ENCODE measurements around the gene FBXO11. TPM values are rescaled to one million over a fixed set of nuclear protein-coding genes. Genes with fewer than 3 reads are reported as not detected.

FBXO11 gene
- total RNA-seq, 4 donors from 2014 or later = 43.0 to 77.2 (median 51.3) TPM

DNA sequence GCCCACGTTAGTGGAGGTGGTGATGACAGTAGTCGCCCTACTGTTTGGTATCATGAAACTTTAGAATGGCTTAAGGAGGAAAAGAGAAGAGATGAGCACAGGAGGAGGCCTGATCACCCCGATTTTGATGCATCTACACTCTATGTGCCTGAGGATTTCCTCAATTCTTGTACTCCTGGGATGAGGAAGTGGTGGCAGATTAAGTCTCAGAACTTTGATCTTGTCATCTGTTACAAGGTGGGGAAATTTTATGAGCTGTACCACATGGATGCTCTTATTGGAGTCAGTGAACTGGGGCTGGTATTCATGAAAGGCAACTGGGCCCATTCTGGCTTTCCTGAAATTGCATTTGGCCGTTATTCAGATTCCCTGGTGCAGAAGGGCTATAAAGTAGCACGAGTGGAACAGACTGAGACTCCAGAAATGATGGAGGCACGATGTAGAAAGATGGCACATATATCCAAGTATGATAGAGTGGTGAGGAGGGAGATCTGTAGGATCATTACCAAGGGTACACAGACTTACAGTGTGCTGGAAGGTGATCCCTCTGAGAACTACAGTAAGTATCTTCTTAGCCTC, 107.2 kb downstream of the FBXO11 start:
- TF ChIP-seq, protein P1, sequence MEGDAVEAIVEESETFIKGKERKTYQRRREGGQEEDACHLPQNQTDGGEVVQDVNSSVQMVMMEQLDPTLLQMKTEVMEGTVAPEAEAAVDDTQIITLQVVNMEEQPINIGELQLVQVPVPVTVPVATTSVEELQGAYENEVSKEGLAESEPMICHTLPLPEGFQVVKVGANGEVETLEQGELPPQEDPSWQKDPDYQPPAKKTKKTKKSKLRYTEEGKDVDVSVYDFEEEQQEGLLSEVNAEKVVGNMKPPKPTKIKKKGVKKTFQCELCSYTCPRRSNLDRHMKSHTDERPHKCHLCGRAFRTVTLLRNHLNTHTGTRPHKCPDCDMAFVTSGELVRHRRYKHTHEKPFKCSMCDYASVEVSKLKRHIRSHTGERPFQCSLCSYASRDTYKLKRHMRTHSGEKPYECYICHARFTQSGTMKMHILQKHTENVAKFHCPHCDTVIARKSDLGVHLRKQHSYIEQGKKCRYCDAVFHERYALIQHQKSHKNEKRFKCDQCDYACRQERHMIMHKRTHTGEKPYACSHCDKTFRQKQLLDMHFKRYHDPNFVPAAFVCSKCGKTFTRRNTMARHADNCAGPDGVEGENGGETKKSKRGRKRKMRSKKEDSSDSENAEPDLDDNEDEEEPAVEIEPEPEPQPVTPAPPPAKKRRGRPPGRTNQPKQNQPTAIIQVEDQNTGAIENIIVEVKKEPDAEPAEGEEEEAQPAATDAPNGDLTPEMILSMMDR (IDR thresholded peaks at IDR 0.05) = no peak
- no peak for TF ChIP-seq POLR2A (IDR thresholded peaks at IDR 0.05)
- DNase-seq = no peak
- H3K27ac ChIP-seq = no peak overlapping the region
- H3K36me3 ChIP-seq = peaks cover 0 to 90% (median 0%) of the 10 kb centered on the region in 3 donors
- no peaks in the 10 kb centered on the region for H3K4me1 ChIP-seq
- no peaks in the 10 kb centered on the region for H3K27me3 ChIP-seq
- H3K9me3 ChIP-seq = peaks cover 0 to 5% (median 0%) of the 10 kb centered on the region in 4 donors
- no peak overlapping the region for H3K4me3 ChIP-seq

GRCh38 chr2:47798631-47799030, 107.7 kb downstream of the FBXO11 start:
- DNase-seq = no peak
- Histone ChIP-seq H3K4me3 (no peak overlapping the region), H3K36me3 (peaks cover 0 to 85% (median 0%) of the 10 kb centered on the region in 3 donors), H3K27ac (no peak overlapping the region), H3K9me3 (peaks cover 0 to 5% (median 0%) of the 10 kb centered on the region in 4 donors), H3K4me1 (no peaks in the 10 kb centered on the region), H3K27me3 (no peaks in the 10 kb centered on the region)
- TF ChIP-seq, protein P1 (IDR thresholded peaks at IDR 0.05) = no peak
- no peak for TF ChIP-seq POLR2A (IDR thresholded peaks at IDR 0.05)

- no peak for DNase-seq
- peaks cover 0 to 63% (median 0%) of the 10 kb centered on the region in 3 donors for H3K36me3 ChIP-seq
These were observed 110.1 kb downstream of the FBXO11 start for GRCh38 chr2:47796090-47796697.

GRCh38 chr2:47785986-47786385, 120.3 kb downstream of the FBXO11 start:
- no peak overlapping the region for H3K4me3 ChIP-seq

More at GRCh38 chr2:47796090-47796697, 110.1 kb downstream of the FBXO11 start:
- no peak for TF ChIP-seq POLR2A (IDR thresholded peaks at IDR 0.05)
- Histone ChIP-seq H3K9me3 (no peaks in the 10 kb centered on the region), H3K4me3 (no peak overlapping the region), H3K4me1 (no peaks in the 10 kb centered on the region), H3K27ac (no peak overlapping the region), H3K27me3 (no peaks in the 10 kb centered on the region)

DNA sequence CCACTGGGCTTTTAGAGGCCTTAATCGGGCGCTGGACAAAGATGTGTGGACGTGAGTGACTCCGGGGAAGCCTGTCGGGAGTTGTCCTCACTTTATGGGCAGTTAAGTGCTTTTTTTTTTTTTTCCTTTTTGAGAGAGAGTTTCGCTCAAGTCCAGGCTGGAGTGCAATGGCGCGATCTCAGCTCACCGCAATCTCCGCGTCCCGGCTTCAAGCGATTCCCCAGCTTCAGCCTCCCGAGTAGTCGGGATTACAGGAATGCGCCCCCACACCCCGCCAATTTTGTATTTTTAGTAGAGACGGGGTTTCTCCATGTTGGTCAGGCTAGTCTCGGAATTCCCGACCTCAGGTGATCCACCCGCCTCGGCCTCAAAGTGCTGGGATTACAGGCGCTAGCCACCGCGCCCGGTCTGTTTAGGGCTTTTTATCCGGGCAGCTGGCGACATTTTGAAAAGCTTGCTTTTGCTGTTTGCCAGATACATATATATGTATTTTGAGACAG, 121.9 kb downstream of the FBXO11 start:
- Histone ChIP-seq H3K36me3 (no peaks in the 10 kb centered on the region), H3K4me3 (peak overlapping the region; percentile 91 to 97 (median 95)), H3K9me3 (no peaks in the 10 kb centered on the region), H3K27me3 (no peaks in the 10 kb centered on the region), H3K27ac (peak overlapping the region; percentile 79 to 98 (median 94)), H3K4me1 (peaks cover 0 to 10% (median 3%) of the 10 kb centered on the region in 4 donors)
- no peak for TF ChIP-seq POLR2A (IDR thresholded peaks at IDR 0.05)
- TF ChIP-seq, protein P1 (IDR thresholded peaks at IDR 0.05) = no peak
- peak in 2 of 3 donors; percentile 46 to 52 for DNase-seq

More at GRCh38 chr2:47785986-47786385, 120.3 kb downstream of the FBXO11 start:
- Histone ChIP-seq H3K27me3 (no peaks in the 10 kb centered on the region), H3K36me3 (no peaks in the 10 kb centered on the region), H3K9me3 (no peaks in the 10 kb centered on the region), H3K27ac (no peak overlapping the region), H3K4me1 (peaks cover 0 to 10% (median 3%) of the 10 kb centered on the region in 4 donors)
- peak in 1 of 3 donors; percentile 10 for DNase-seq
- TF ChIP-seq, protein P1 (IDR thresholded peaks at IDR 0.05) = no peak
- no peak for TF ChIP-seq POLR2A (IDR thresholded peaks at IDR 0.05)

Measured in Peyer's patch (tissue), 4 donors.